ENCODE data around the gene EVA1A. TPM values are rescaled to one million over a fixed set of nuclear protein-coding genes. Genes with fewer than 3 reads are reported as not detected.

EVA1A gene
- total and polyA plus RNA-seq, 2 of the 8 experiments (the other 6 are each of a cell fraction or from before 2014, with no cell fraction given): 2.4 to 4.3 TPM

DNA sequence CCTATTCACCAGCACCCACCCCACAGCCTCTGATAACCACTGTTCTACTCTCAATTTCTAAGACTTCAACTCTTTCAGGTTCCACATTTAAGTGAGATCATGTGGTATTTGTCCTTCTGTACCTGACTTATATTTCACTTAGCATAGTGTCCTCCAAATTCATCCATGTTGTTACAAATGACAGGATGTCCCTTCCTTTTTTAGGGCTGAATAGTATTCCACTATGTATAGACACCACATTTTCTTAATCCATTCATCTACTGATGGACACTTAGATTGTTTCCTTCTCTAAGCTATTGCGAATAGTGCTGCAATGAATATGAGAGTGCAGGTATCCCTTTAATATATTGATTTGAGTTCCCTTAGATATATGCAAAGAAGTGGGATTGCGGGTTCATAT lies 100.1 kb downstream of the EVA1A start (continued):
- TF ChIP-seq CHD7 (IDR thresholded peaks at IDR 0.05; ENCODE audit: insufficient replicate concordance, low read length) (no peak), CBX8 (IDR thresholded peaks at IDR 0.05; ENCODE audit: borderline replicate concordance, low read depth, low read length) (no peak), SP1 (IDR thresholded peaks at IDR 0.05; ENCODE audit: low read depth, low read length) (no peak), ATF3 (IDR thresholded peaks at IDR 0.05; ENCODE audit: insufficient read depth, low read depth, low read length) (no peak), TBP (IDR thresholded peaks at IDR 0.05; ENCODE audit: low read depth, low read length) (no peak), MAFK (IDR thresholded peaks at IDR 0.05; ENCODE audit: low read depth, low read length) (no peak), POLR2AphosphoS5 (IDR thresholded peaks at IDR 0.05; ENCODE audit: low read depth, low read length) (no peak), HDAC6 (IDR thresholded peaks at IDR 0.05; ENCODE audit: low read depth, low read length) (no peak), TAF7 (optimal IDR thresholded peaks at IDR 0.05; ENCODE audit: borderline replicate concordance, low read depth, low read length) (no peak), SP4 (IDR thresholded peaks at IDR 0.05; ENCODE audit: low read length) (no peak)

Data from H1 (cell line).